Measurements from ENCODE around the gene PGM3. TPM values are rescaled to one million over a fixed set of nuclear protein-coding genes. Genes with fewer than 3 reads are reported as not detected.

Gene PGM3
- total RNA-seq, 2 experiments from 2014 or later: 13.2 to 17.5 TPM

GRCh38 chr6:83160167-83160566 is 32.9 kb downstream of the PGM3 start:
- DNase-seq (no peak), ATAC-seq (no peak)
- POLR2A ChIA-PET: no interaction called here
- TF ChIP-seq, protein P1, sequence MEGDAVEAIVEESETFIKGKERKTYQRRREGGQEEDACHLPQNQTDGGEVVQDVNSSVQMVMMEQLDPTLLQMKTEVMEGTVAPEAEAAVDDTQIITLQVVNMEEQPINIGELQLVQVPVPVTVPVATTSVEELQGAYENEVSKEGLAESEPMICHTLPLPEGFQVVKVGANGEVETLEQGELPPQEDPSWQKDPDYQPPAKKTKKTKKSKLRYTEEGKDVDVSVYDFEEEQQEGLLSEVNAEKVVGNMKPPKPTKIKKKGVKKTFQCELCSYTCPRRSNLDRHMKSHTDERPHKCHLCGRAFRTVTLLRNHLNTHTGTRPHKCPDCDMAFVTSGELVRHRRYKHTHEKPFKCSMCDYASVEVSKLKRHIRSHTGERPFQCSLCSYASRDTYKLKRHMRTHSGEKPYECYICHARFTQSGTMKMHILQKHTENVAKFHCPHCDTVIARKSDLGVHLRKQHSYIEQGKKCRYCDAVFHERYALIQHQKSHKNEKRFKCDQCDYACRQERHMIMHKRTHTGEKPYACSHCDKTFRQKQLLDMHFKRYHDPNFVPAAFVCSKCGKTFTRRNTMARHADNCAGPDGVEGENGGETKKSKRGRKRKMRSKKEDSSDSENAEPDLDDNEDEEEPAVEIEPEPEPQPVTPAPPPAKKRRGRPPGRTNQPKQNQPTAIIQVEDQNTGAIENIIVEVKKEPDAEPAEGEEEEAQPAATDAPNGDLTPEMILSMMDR (IDR thresholded peaks at IDR 0.05): no peak
- no peaks in the 10 kb centered on the region for H3K4me1 Mint-ChIP-seq (ENCODE audit: low read depth)
- peaks cover 6% of the 10 kb centered on the region for H3K36me3 Mint-ChIP-seq (ENCODE audit: low read depth)
- CTCF ChIA-PET: interaction anchor here (1.7 to 2.1 kb wide), 2 partner anchors 93 to 95 kb away, joined by 7 to 9 read pairs; partner anchors contain the start of genes DOP1A and UBE3D
- intact Hi-C loops (cut with micrococcal nuclease): no loop called here
- no peak overlapping the region for H3K4me3 Mint-ChIP-seq
- H3K9me3 Mint-ChIP-seq: no peaks in the 10 kb centered on the region
- no peak overlapping the region for H3K27ac Mint-ChIP-seq
- no peaks in the 10 kb centered on the region for H3K27me3 Mint-ChIP-seq

- DNase-seq (no peak), ATAC-seq (no peak)
- peaks cover 2% of the 10 kb centered on the region for H3K36me3 Mint-ChIP-seq (ENCODE audit: low read depth)
- CTCF ChIA-PET: no interaction called here
- POLR2A ChIA-PET: interaction anchor here (0.7 kb wide), 1 partner anchor 28 kb away, joined by 4 read pairs; no protein-coding TSS in a partner anchor
- H3K9me3 Mint-ChIP-seq: no peaks in the 10 kb centered on the region
- TF ChIP-seq, protein P1 (IDR thresholded peaks at IDR 0.05): no peak
- H3K4me3 Mint-ChIP-seq: no peak overlapping the region
- intact Hi-C loops (cut with micrococcal nuclease): no loop called here
- no peak overlapping the region for H3K27ac Mint-ChIP-seq
- no peaks in the 10 kb centered on the region for H3K4me1 Mint-ChIP-seq (ENCODE audit: low read depth)
- H3K27me3 Mint-ChIP-seq: no peaks in the 10 kb centered on the region
Measured at GRCh38 chr6:83155794-83156193, 37.3 kb downstream of the PGM3 start.

DNA sequence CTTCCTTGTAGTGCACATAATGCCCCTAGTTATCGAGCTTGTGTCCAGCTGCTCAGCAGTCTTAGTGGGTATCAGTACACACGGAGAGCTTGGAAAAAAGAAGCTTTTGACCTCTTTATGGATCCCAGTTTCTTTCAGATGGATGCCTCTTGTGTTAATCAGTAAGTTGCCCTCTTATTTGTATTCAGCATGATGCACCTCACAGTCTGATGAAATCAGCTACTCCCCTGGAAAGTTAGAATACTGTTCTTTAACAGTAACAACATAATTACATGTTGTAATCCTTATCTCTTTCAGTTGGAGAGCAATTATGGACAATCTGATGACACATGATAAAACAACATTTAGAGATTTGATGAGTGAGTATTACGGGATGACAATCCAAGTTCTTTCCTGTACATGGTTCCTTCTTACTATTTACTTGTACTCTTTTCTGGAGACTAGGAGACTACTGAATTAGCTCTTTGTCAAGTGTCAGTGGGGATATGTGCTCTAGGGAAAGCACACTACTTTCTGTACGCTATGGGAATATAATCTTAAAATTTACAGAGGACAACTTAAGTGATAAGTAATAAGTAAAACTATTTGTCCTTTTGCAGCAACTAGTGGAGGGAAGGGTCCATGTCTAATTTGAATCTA is 39.1 kb downstream of the PGM3 start:
- TF ChIP-seq, protein P1 (IDR thresholded peaks at IDR 0.05): no peak
- no peak overlapping the region for H3K27ac Mint-ChIP-seq
- no peaks in the 10 kb centered on the region for H3K9me3 Mint-ChIP-seq
- ChIA-PET POLR2A (interaction anchor here (0.8 kb wide), 1 partner anchor 916 kb away, joined by 3 read pairs; no protein-coding TSS in a partner anchor), CTCF (interaction anchor here (1.3 kb wide), 1 partner anchor 87 kb away, joined by 4 read pairs; the partner anchor contains the start of gene DOP1A)
- DNase-seq (no peak), ATAC-seq (no peak)
- peaks cover 4% of the 10 kb centered on the region for H3K36me3 Mint-ChIP-seq (ENCODE audit: low read depth)
- no peaks in the 10 kb centered on the region for H3K27me3 Mint-ChIP-seq
- intact Hi-C loops (cut with micrococcal nuclease): no loop called here
- H3K4me3 Mint-ChIP-seq: no peak overlapping the region
- H3K4me1 Mint-ChIP-seq (ENCODE audit: low read depth): no peaks in the 10 kb centered on the region

GRCh38 chr6:83152913-83153312 is 40.2 kb downstream of the PGM3 start:
- no peaks in the 10 kb centered on the region for H3K4me1 Mint-ChIP-seq (ENCODE audit: low read depth)

DNA sequence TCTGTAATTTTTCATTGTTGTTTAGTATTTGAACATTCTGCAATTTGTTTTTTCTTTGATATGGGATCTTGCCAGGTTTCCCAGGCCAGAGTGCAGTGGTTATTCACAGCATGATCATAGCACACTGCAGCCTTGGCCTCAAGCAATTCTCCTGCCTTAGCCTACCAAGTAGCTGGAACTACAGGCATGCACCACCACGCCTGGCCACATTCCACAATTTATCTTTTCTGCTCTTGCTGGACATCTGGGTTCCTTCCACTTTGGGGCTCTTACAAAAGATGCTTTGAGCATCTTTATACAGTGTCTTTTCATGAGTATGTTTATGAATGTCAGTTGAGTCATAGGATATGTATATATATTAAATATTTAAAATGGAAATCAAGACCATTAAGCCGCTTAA is 42.0 kb downstream of the PGM3 start:
- intact Hi-C loops (cut with micrococcal nuclease): no loop called here

More at GRCh38 chr6:83152913-83153312, 40.2 kb downstream of the PGM3 start:
- DNase-seq (no peak), ATAC-seq (no peak)
- intact Hi-C loops (cut with micrococcal nuclease): no loop called here
- TF ChIP-seq, protein P1 (IDR thresholded peaks at IDR 0.05): no peak
- Mint-ChIP-seq H3K9me3 (no peaks in the 10 kb centered on the region), H3K27me3 (no peaks in the 10 kb centered on the region), H3K27ac (no peak overlapping the region), H3K36me3 (ENCODE audit: low read depth) (peaks cover 4% of the 10 kb centered on the region), H3K4me3 (no peak overlapping the region)
- ChIA-PET CTCF (interaction anchor here (1.3 kb wide), 1 partner anchor 86 kb away, joined by 4 read pairs; the partner anchor contains the start of gene DOP1A), POLR2A (no interaction called here)

More for the DNA sequence above, 42.0 kb downstream of the PGM3 start:
- H3K4me1 Mint-ChIP-seq (ENCODE audit: low read depth): no peaks in the 10 kb centered on the region
- no peaks in the 10 kb centered on the region for H3K27me3 Mint-ChIP-seq
- no peak overlapping the region for H3K27ac Mint-ChIP-seq
- POLR2A ChIA-PET: no interaction called here
- no peak overlapping the region for H3K4me3 Mint-ChIP-seq
- H3K36me3 Mint-ChIP-seq (ENCODE audit: low read depth): peaks cover 3% of the 10 kb centered on the region
- TF ChIP-seq, protein P1 (IDR thresholded peaks at IDR 0.05): no peak
- H3K9me3 Mint-ChIP-seq: no peaks in the 10 kb centered on the region
- no peak for ATAC-seq
- no peak for DNase-seq
- CTCF ChIA-PET: no interaction called here

All from activated CD8-positive, alpha-beta T cell treated with anti-CD3 and anti-CD28 coated beads for 36 hours (primary cell).